ENCODE results near the gene TIMM10B. TPM values are rescaled to one million over a fixed set of nuclear protein-coding genes. Genes with fewer than 3 reads are reported as not detected.
A peak's percentile ranks its signal among the peaks of the same experiment; 100 is the strongest.

The TIMM10B gene
- total RNA-seq, 6 donors from 2014 or later, result 21.0 to 53.0 (median 42.6) TPM

DNA sequence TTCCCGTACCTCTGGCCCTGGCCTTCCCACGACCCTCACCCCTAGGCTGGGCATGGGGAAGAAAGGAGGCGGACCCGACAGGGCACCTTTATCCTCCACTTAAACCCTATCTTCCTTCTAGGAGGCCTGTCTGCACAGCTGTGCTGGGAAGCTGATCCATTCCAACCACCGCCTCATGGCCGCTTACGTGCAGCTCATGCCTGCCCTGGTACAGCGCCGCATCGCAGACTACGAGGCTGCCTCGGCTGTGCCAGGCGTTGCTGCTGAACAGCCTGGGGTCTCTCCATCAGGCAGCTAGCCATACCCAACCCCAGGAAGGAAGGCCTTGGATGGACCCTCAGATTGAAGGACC, 599 bp downstream of the TIMM10B start:
- peak in 1 of 2 donors; percentile 34 for DNase-seq
- Histone ChIP-seq H3K9me3 (no peaks in the 10 kb centered on the region), H3K27ac (peak overlapping the region; percentile 89 to 95 (median 94)), H3K36me3 (peaks cover 5 to 73% (median 32%) of the 10 kb centered on the region in 4 donors), H3K27me3 (no peaks in the 10 kb centered on the region), H3K4me3 (peak overlapping the region; percentile 24 to 82 (median 76)), H3K4me1 (peaks cover 24 to 41% (median 27%) of the 10 kb centered on the region in 4 donors)
- no peak for TF ChIP-seq POLR2A (IDR thresholded peaks at IDR 0.05)
- no peak for TF ChIP-seq POLR2AphosphoS5 (IDR thresholded peaks at IDR 0.05)
- TF ChIP-seq EP300 (IDR thresholded peaks at IDR 0.05), result no peak
- TF ChIP-seq, protein P1, sequence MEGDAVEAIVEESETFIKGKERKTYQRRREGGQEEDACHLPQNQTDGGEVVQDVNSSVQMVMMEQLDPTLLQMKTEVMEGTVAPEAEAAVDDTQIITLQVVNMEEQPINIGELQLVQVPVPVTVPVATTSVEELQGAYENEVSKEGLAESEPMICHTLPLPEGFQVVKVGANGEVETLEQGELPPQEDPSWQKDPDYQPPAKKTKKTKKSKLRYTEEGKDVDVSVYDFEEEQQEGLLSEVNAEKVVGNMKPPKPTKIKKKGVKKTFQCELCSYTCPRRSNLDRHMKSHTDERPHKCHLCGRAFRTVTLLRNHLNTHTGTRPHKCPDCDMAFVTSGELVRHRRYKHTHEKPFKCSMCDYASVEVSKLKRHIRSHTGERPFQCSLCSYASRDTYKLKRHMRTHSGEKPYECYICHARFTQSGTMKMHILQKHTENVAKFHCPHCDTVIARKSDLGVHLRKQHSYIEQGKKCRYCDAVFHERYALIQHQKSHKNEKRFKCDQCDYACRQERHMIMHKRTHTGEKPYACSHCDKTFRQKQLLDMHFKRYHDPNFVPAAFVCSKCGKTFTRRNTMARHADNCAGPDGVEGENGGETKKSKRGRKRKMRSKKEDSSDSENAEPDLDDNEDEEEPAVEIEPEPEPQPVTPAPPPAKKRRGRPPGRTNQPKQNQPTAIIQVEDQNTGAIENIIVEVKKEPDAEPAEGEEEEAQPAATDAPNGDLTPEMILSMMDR (IDR thresholded peaks at IDR 0.05), result no peak
- peak in 1 of 2 donors; percentile 1 for ATAC-seq (ENCODE audit: low FRiP score in 2 of 2)
- WGBS, 2 donors, result 0 to 3% methylated on average over 2 to 13 of the region's 13 CpGs

DNA sequence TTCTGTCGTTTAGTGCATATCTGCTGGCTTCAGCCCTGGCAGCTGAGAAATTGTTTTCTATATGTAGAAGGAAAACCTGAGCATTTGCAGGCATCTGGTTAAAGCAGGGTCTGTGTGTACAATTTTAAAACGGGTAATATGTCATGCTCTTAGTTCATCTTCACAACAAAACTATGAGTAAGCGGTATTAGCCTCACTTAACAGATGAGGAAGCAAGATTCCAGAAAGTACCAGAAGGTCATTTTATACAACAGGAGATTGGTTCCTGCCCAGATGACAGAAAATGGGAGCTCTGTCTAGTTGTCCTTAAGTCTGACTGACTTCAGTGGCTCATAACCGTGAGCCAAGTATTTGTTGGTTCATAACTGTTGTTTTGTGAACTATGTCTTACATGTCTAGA, 1.1 kb downstream of the TIMM10B start:
- no peaks in the 10 kb centered on the region for H3K9me3 ChIP-seq
- WGBS, 2 donors, result 77 to 79% methylated on average over 4 of the region's 4 CpGs
- H3K4me3 ChIP-seq, result peak overlapping the region in 3 of 4 donors; percentile 75 to 82 (median 76)
- H3K27me3 ChIP-seq, result no peaks in the 10 kb centered on the region
- peaks cover 5 to 72% (median 27%) of the 10 kb centered on the region in 4 donors for H3K36me3 ChIP-seq
- TF ChIP-seq EP300 (IDR thresholded peaks at IDR 0.05) (no peak), POLR2AphosphoS5 (IDR thresholded peaks at IDR 0.05) (no peak)
- TF ChIP-seq, protein P1 (IDR thresholded peaks at IDR 0.05), result no peak
- peaks cover 24 to 41% (median 27%) of the 10 kb centered on the region in 4 donors for H3K4me1 ChIP-seq
- ATAC-seq (ENCODE audit: low FRiP score in 2 of 2) (no peak), DNase-seq (no peak)
- peak overlapping the region; percentile 89 to 95 (median 94) for H3K27ac ChIP-seq

DNA sequence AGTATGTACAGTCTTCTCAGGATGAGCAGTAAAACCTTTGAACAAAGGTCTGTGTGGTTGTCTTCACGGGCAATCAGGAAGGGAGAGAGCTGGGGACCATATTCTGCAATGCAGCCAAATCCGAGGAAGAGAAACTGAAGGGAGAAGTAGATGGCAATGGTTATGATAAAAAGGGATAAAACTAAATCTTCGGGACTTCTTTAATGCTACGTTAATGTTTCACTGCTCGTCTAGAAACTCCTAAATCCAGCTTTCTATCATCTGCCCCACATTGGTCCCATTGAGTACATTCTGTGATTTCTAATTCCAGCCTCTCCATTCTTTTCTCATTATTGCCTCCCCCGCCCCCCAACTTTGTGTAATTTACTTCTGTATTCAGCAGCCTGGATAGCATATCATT, 1.7 kb downstream of the TIMM10B start:
- DNase-seq, result no peak
- Histone ChIP-seq H3K27me3 (no peaks in the 10 kb centered on the region), H3K27ac (peak overlapping the region in 2 of 4 donors; percentile 93 to 94), H3K4me1 (peaks cover 24 to 41% (median 27%) of the 10 kb centered on the region in 4 donors), H3K36me3 (peaks cover 5 to 72% (median 23%) of the 10 kb centered on the region in 4 donors), H3K4me3 (no peak overlapping the region), H3K9me3 (no peaks in the 10 kb centered on the region)
- TF ChIP-seq, protein P1 (IDR thresholded peaks at IDR 0.05), result no peak
- TF ChIP-seq EP300 (IDR thresholded peaks at IDR 0.05) (no peak), POLR2A (IDR thresholded peaks at IDR 0.05) (no peak), POLR2AphosphoS5 (IDR thresholded peaks at IDR 0.05) (no peak)
- 91 to 94% methylated on average over 6 of the region's 6 CpGs for WGBS, 2 donors
- no peak for ATAC-seq (ENCODE audit: low FRiP score in 2 of 2)

DNA sequence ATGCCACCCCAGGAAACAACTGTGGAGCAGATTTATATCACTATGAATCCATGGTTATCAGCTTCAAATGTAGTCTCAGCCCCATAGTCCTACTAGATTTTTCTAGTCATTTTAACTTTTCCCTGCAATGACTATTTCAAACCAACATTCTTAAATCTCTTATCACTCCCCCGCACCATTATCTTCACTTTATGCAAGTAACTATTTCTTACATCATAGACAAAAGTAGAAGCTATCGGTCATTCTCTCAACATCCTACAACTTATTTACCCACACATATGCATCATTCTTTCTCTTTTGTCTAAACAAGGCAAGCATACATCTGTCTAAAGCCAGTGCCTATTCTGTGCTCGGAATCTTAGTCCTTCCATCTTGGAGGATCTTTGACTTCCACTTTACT, 4.4 kb downstream of the TIMM10B start:
- peaks cover 5 to 70% (median 15%) of the 10 kb centered on the region in 4 donors for H3K36me3 ChIP-seq
- no peak overlapping the region for H3K4me3 ChIP-seq
- ATAC-seq (ENCODE audit: low FRiP score in 2 of 2) (no peak), DNase-seq (no peak)
- H3K27me3 ChIP-seq, result no peaks in the 10 kb centered on the region
- peaks cover 13 to 24% (median 16%) of the 10 kb centered on the region in 4 donors for H3K4me1 ChIP-seq
- WGBS, 2 donors, result 83 to 97% methylated on average over 3 of the region's 3 CpGs
- no peaks in the 10 kb centered on the region for H3K9me3 ChIP-seq
- TF ChIP-seq POLR2A (IDR thresholded peaks at IDR 0.05), result no peak
- TF ChIP-seq EP300 (IDR thresholded peaks at IDR 0.05), result no peak
- TF ChIP-seq POLR2AphosphoS5 (IDR thresholded peaks at IDR 0.05), result no peak
- TF ChIP-seq, protein P1 (IDR thresholded peaks at IDR 0.05), result no peak
- no peak overlapping the region for H3K27ac ChIP-seq

DNA sequence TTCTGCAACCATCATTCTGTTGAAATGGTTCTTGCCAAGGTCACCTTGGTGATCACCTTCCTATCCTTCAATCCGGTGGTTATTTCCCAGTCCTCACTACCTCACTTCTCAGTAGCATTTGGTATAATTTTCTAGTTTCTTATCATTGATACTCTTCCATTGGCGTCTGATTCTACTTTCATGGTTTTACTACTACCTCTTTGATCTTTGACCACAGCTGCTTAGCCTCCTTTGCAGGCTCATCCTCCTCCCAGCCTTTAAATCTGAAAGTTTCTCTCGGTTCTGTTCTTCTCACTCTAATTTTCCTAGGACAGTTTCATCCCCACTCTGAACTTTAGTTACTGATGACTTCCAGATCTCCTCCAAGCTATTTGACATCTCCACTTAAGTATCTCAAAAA, 5.0 kb downstream of the TIMM10B start:
- Histone ChIP-seq H3K27ac (no peak overlapping the region), H3K27me3 (no peaks in the 10 kb centered on the region), H3K36me3 (peaks cover 5 to 70% (median 17%) of the 10 kb centered on the region in 4 donors), H3K9me3 (no peaks in the 10 kb centered on the region), H3K4me1 (peaks cover 12 to 22% (median 14%) of the 10 kb centered on the region in 4 donors), H3K4me3 (no peak overlapping the region)
- DNase-seq (no peak), ATAC-seq (ENCODE audit: low FRiP score in 2 of 2) (no peak)
- WGBS, 2 donors, result 87 to 94% methylated on average over 3 of the region's 3 CpGs
- TF ChIP-seq, protein P1 (IDR thresholded peaks at IDR 0.05), result no peak
- TF ChIP-seq EP300 (IDR thresholded peaks at IDR 0.05) (no peak), POLR2AphosphoS5 (IDR thresholded peaks at IDR 0.05) (no peak), POLR2A (IDR thresholded peaks at IDR 0.05) (no peak)
